ENCODE measurements around the gene OBI1. TPM values are rescaled to one million over a fixed set of nuclear protein-coding genes. Genes with fewer than 3 reads are reported as not detected.

Gene OBI1
- total and polyA plus RNA-seq, 8 donors: 1.4 to 17.0 (median 6.6) TPM

GRCh38 chr13:78596736-78597601 lies 62.0 kb downstream of the OBI1 start:
- peaks cover 20 to 44% (median 37%) of the 10 kb centered on the region in 4 donors for H3K4me1 ChIP-seq
- peaks cover 0 to 30% (median 6%) of the 10 kb centered on the region in 4 donors for H3K9me3 ChIP-seq
- H3K27ac ChIP-seq: no peak overlapping the region
- H3K4me3 ChIP-seq: peak overlapping the region in 2 of 4 donors; percentile 14 to 39
- no peak for DNase-seq
- 7 to 15% (median 11%) methylated on average over 50 of the region's 50 CpGs for WGBS, 5 donors
- TF ChIP-seq EP300 (IDR thresholded peaks at IDR 0.05): no peak
- TF ChIP-seq POLR2A (IDR thresholded peaks at IDR 0.05): no peak
- no peak for TF ChIP-seq POLR2AphosphoS5 (IDR thresholded peaks at IDR 0.05)
- TF ChIP-seq CTCF (IDR thresholded peaks at IDR 0.05): no peak
- no peaks in the 10 kb centered on the region for H3K36me3 ChIP-seq
- peaks cover 30 to 98% (median 96%) of the 10 kb centered on the region in 3 donors for H3K27me3 ChIP-seq
- intact Hi-C loops (cut with DNase I; ENCODE audit: low total_unique reads): no loop called here

GRCh38 chr13:78596399-78596735 lies 62.6 kb downstream of the OBI1 start:
- intact Hi-C loops (cut with DNase I; ENCODE audit: low total_unique reads): no loop called here
- Histone ChIP-seq H3K36me3 (no peaks in the 10 kb centered on the region), H3K9me3 (peaks cover 0 to 30% (median 6%) of the 10 kb centered on the region in 4 donors), H3K27me3 (peaks cover 27 to 100% (median 93%) of the 10 kb centered on the region in 3 donors), H3K4me3 (peak overlapping the region in 2 of 4 donors; percentile 14 to 39), H3K4me1 (peaks cover 16 to 40% (median 33%) of the 10 kb centered on the region in 4 donors), H3K27ac (no peak overlapping the region)
- WGBS, 5 donors: 5 to 10% (median 7%) methylated on average over 13 to 22 of the region's 22 CpGs
- no peak for DNase-seq
- no peak for TF ChIP-seq EP300 (IDR thresholded peaks at IDR 0.05)
- no peak for TF ChIP-seq POLR2A (IDR thresholded peaks at IDR 0.05)
- TF ChIP-seq CTCF (IDR thresholded peaks at IDR 0.05): no peak
- no peak for TF ChIP-seq POLR2AphosphoS5 (IDR thresholded peaks at IDR 0.05)

- peaks cover 14 to 35% (median 27%) of the 10 kb centered on the region in 4 donors for H3K4me1 ChIP-seq
- H3K36me3 ChIP-seq: no peaks in the 10 kb centered on the region
- peaks cover 0 to 30% (median 6%) of the 10 kb centered on the region in 4 donors for H3K9me3 ChIP-seq
- 5 to 16% (median 11%) methylated on average over 38 to 65 of the region's 65 CpGs for WGBS, 5 donors
- no peak for TF ChIP-seq POLR2A (IDR thresholded peaks at IDR 0.05)
- no peak for TF ChIP-seq POLR2AphosphoS5 (IDR thresholded peaks at IDR 0.05)
- no peak for TF ChIP-seq CTCF (IDR thresholded peaks at IDR 0.05)
- TF ChIP-seq EP300 (IDR thresholded peaks at IDR 0.05): no peak
- peak in 1 of 2 donors; percentile 12 for DNase-seq
- H3K4me3 ChIP-seq: peak overlapping the region in 2 of 4 donors; percentile 14 to 39
- intact Hi-C loops (cut with DNase I; ENCODE audit: low total_unique reads): no loop called here
- no peak overlapping the region for H3K27ac ChIP-seq
- peaks cover 22 to 100% (median 87%) of the 10 kb centered on the region in 3 donors for H3K27me3 ChIP-seq
Measured at GRCh38 chr13:78595495-78596398, 63.2 kb downstream of the OBI1 start.

- 6 to 14% (median 8%) methylated on average over 8 of the region's 8 CpGs for WGBS, 5 donors
- no peak for DNase-seq
- H3K36me3 ChIP-seq: no peaks in the 10 kb centered on the region
- intact Hi-C loops (cut with DNase I; ENCODE audit: low total_unique reads): no loop called here
- TF ChIP-seq POLR2AphosphoS5 (IDR thresholded peaks at IDR 0.05) (no peak), POLR2A (IDR thresholded peaks at IDR 0.05) (no peak), CTCF (IDR thresholded peaks at IDR 0.05) (no peak), EP300 (IDR thresholded peaks at IDR 0.05) (no peak)
- H3K27ac ChIP-seq: no peak overlapping the region
- peaks cover 0 to 30% (median 7%) of the 10 kb centered on the region in 4 donors for H3K9me3 ChIP-seq
- peaks cover 14 to 35% (median 27%) of the 10 kb centered on the region in 4 donors for H3K4me1 ChIP-seq
- H3K27me3 ChIP-seq: peaks cover 22 to 100% (median 89%) of the 10 kb centered on the region in 3 donors
- no peak overlapping the region for H3K4me3 ChIP-seq
Measured at GRCh38 chr13:78594456-78594975, 64.4 kb downstream of the OBI1 start.
